Activated CD8-positive, alpha-beta memory T cell treated with anti-CD3 and anti-CD28 coated beads, Interleukin-2, amount 10 ng/mL, durations not matched to agents 7 days and 5 days (primary cell): Measurements from ENCODE around the gene VGLL4. TPM values are rescaled to one million over a fixed set of nuclear protein-coding genes. Genes with fewer than 3 reads are reported as not detected.

Experiments
- ATAC-seq: fragments of 150-1000 bp; cut with Tn5 transposase; one replicate; pipeline ENCODE4 v1.10.0; 2021; ENCODE audit warnings: moderate library complexity
- CTCF ChIA-PET: fragments of 350-600 bp; sonication (Branson Sonifier 250); formaldehyde crosslinking; loops from one replicate; lab custom pipeline; 2021; ENCODE audit warnings: antibody characterized with exemption; lab: Charles Lee
- DNase-seq: peaks from one replicate; pipeline ENCODE4 v3.0.0-alpha.2; 2020
- H3K27ac Mint-ChIP-seq: one replicate; pipeline ENCODE4 v1.8.0; 2021; ENCODE audit warnings: mild to moderate bottlenecking, mixed read lengths
- H3K27me3 Mint-ChIP-seq: one replicate; pipeline ENCODE4 v1.8.0; 2021; ENCODE audit warnings: mixed read lengths
- H3K36me3 Mint-ChIP-seq: one replicate; pipeline ENCODE4 v1.8.0; 2021; ENCODE audit warnings: mild to moderate bottlenecking, mixed read lengths
- H3K4me1 Mint-ChIP-seq: one replicate; pipeline ENCODE4 v1.8.0; 2021; ENCODE audit warnings: mixed read lengths
- H3K4me3 Mint-ChIP-seq: one replicate; pipeline ENCODE4 v1.8.0; 2021; ENCODE audit warnings: mild to moderate bottlenecking, moderate library complexity, mixed read lengths
- H3K9me3 Mint-ChIP-seq: one replicate; pipeline ENCODE4 v1.8.0; 2022; ENCODE audit warnings: low read depth, mixed read lengths
- total RNA-seq, 2 experiments: library from RNA; stranded (reverse); gene quantifications; one replicate each; pipeline ENCODE4 v1.2.3, GENCODE V29; 2021

Gene VGLL4
- total RNA-seq, 2 experiments from 2014 or later = 45.3 to 53.2 TPM

- CTCF ChIA-PET = interaction anchor here (0.7 kb wide), 2 partner anchors 81 to 310 kb away, joined by 4 to 7 read pairs; no protein-coding TSS in a partner anchor
- H3K27me3 Mint-ChIP-seq = no peaks in the 10 kb centered on the region
- peaks cover 5% of the 10 kb centered on the region for H3K36me3 Mint-ChIP-seq
- no peak for ATAC-seq
- DNase-seq = no peak
- no peaks in the 10 kb centered on the region for H3K4me1 Mint-ChIP-seq
- H3K4me3 Mint-ChIP-seq = no peak overlapping the region
- no peaks in the 10 kb centered on the region for H3K9me3 Mint-ChIP-seq
- no peak overlapping the region for H3K27ac Mint-ChIP-seq
These were observed 96.9 kb downstream of the VGLL4 start for GRCh38 chr3:11546657-11547302.

GRCh38 chr3:11545186-11545851 lies 98.4 kb downstream of the VGLL4 start:
- Mint-ChIP-seq H3K4me3 (no peak overlapping the region), H3K4me1 (no peaks in the 10 kb centered on the region), H3K36me3 (peaks cover 1% of the 10 kb centered on the region), H3K27ac (no peak overlapping the region), H3K9me3 (no peaks in the 10 kb centered on the region), H3K27me3 (no peaks in the 10 kb centered on the region)
- DNase-seq = no peak
- CTCF ChIA-PET = interaction anchor here (0.8 kb wide), 1 partner anchor 590 kb away, joined by 3 read pairs; no protein-coding TSS in a partner anchor
- no peak for ATAC-seq

- ATAC-seq (no peak), DNase-seq (no peak)
- H3K9me3 Mint-ChIP-seq = no peaks in the 10 kb centered on the region
- H3K27ac Mint-ChIP-seq = no peak overlapping the region
- H3K36me3 Mint-ChIP-seq = peaks cover 1% of the 10 kb centered on the region
- H3K4me1 Mint-ChIP-seq = no peaks in the 10 kb centered on the region
- CTCF ChIA-PET = no interaction called here
- H3K27me3 Mint-ChIP-seq = no peaks in the 10 kb centered on the region
- H3K4me3 Mint-ChIP-seq = no peak overlapping the region
These were observed 99.1 kb downstream of the VGLL4 start for GRCh38 chr3:11544412-11545181.

GRCh38 chr3:11543948-11544387 lies 99.7 kb downstream of the VGLL4 start:
- peaks cover 1% of the 10 kb centered on the region for H3K36me3 Mint-ChIP-seq
- no peaks in the 10 kb centered on the region for H3K4me1 Mint-ChIP-seq
- no peaks in the 10 kb centered on the region for H3K27me3 Mint-ChIP-seq
- CTCF ChIA-PET = no interaction called here
- H3K4me3 Mint-ChIP-seq = no peak overlapping the region
- ATAC-seq (no peak), DNase-seq (no peak)
- H3K27ac Mint-ChIP-seq = no peak overlapping the region
- H3K9me3 Mint-ChIP-seq = no peaks in the 10 kb centered on the region

GRCh38 chr3:11543141-11543947 lies 100.4 kb downstream of the VGLL4 start:
- Mint-ChIP-seq H3K4me1 (no peaks in the 10 kb centered on the region), H3K27ac (no peak overlapping the region), H3K4me3 (no peak overlapping the region), H3K27me3 (no peaks in the 10 kb centered on the region), H3K36me3 (peaks cover 1% of the 10 kb centered on the region), H3K9me3 (no peaks in the 10 kb centered on the region)
- no peak for ATAC-seq
- CTCF ChIA-PET = no interaction called here
- DNase-seq = no peak

- H3K9me3 Mint-ChIP-seq = no peaks in the 10 kb centered on the region
- peaks cover 1% of the 10 kb centered on the region for H3K36me3 Mint-ChIP-seq
- H3K27ac Mint-ChIP-seq = no peak overlapping the region
- DNase-seq = no peak
- ATAC-seq = no peak
- H3K4me3 Mint-ChIP-seq = no peak overlapping the region
- CTCF ChIA-PET = no interaction called here
- no peaks in the 10 kb centered on the region for H3K4me1 Mint-ChIP-seq
- H3K27me3 Mint-ChIP-seq = no peaks in the 10 kb centered on the region
These were observed 101.2 kb downstream of the VGLL4 start for GRCh38 chr3:11542551-11542950.

GRCh38 chr3:11541321-11542303 lies 102.1 kb downstream of the VGLL4 start:
- H3K36me3 Mint-ChIP-seq = no peaks in the 10 kb centered on the region
- no peak overlapping the region for H3K27ac Mint-ChIP-seq
- no peak overlapping the region for H3K4me3 Mint-ChIP-seq
- H3K4me1 Mint-ChIP-seq = no peaks in the 10 kb centered on the region
- H3K27me3 Mint-ChIP-seq = no peaks in the 10 kb centered on the region
- DNase-seq (no peak), ATAC-seq (no peak)
- no peaks in the 10 kb centered on the region for H3K9me3 Mint-ChIP-seq
- CTCF ChIA-PET = no interaction called here

- Mint-ChIP-seq H3K27ac (no peak overlapping the region), H3K9me3 (no peaks in the 10 kb centered on the region)
- no peak for ATAC-seq
These were observed 104.0 kb downstream of the VGLL4 start for GRCh38 chr3:11539677-11540076.

GRCh38 chr3:11539218-11539617 lies 104.5 kb downstream of the VGLL4 start:
- DNase-seq (no peak), ATAC-seq (no peak)
- Mint-ChIP-seq H3K4me3 (no peak overlapping the region), H3K4me1 (no peaks in the 10 kb centered on the region), H3K36me3 (no peaks in the 10 kb centered on the region), H3K27ac (no peak overlapping the region), H3K9me3 (no peaks in the 10 kb centered on the region), H3K27me3 (no peaks in the 10 kb centered on the region)
- CTCF ChIA-PET = interaction anchor here (0.7 kb wide), 1 partner anchor 237 kb away, joined by 4 read pairs; no protein-coding TSS in a partner anchor

More at GRCh38 chr3:11539677-11540076, 104.0 kb downstream of the VGLL4 start:
- no peaks in the 10 kb centered on the region for H3K36me3 Mint-ChIP-seq
- DNase-seq = no peak
- H3K4me1 Mint-ChIP-seq = no peaks in the 10 kb centered on the region
- CTCF ChIA-PET = no interaction called here
- H3K27me3 Mint-ChIP-seq = no peaks in the 10 kb centered on the region
- H3K4me3 Mint-ChIP-seq = no peak overlapping the region

GRCh38 chr3:11538581-11538980 lies 105.1 kb downstream of the VGLL4 start:
- no peak for ATAC-seq
- H3K36me3 Mint-ChIP-seq = no peaks in the 10 kb centered on the region
- H3K27ac Mint-ChIP-seq = no peak overlapping the region
- H3K4me3 Mint-ChIP-seq = no peak overlapping the region
- CTCF ChIA-PET = interaction anchor here (0.7 kb wide), 1 partner anchor 236 kb away, joined by 4 read pairs; no protein-coding TSS in a partner anchor
- H3K9me3 Mint-ChIP-seq = no peaks in the 10 kb centered on the region
- no peak for DNase-seq
- H3K27me3 Mint-ChIP-seq = no peaks in the 10 kb centered on the region
- no peaks in the 10 kb centered on the region for H3K4me1 Mint-ChIP-seq

GRCh38 chr3:11536936-11537612 lies 106.6 kb downstream of the VGLL4 start:
- H3K4me3 Mint-ChIP-seq = no peak overlapping the region
- ATAC-seq (no peak), DNase-seq (no peak)
- H3K4me1 Mint-ChIP-seq = no peaks in the 10 kb centered on the region
- CTCF ChIA-PET = no interaction called here
- no peaks in the 10 kb centered on the region for H3K36me3 Mint-ChIP-seq
- no peaks in the 10 kb centered on the region for H3K27me3 Mint-ChIP-seq
- no peaks in the 10 kb centered on the region for H3K9me3 Mint-ChIP-seq
- H3K27ac Mint-ChIP-seq = no peak overlapping the region
